K562 (cell line): Measurements from ENCODE around the gene PRSS21. TPM values are rescaled to one million over a fixed set of nuclear protein-coding genes. Genes with fewer than 3 reads are reported as not detected.
A peak's percentile ranks its signal among the peaks of the same experiment; 100 is the strongest.

Experiments used
- ATAC-seq: fragments of 200-7000 bp; cut with Tn5 transposase; 3 replicates; pipeline ENCODE4 v1.9.1; 2020; ENCODE audit warnings: moderate library complexity
- BruUV-seq: library from RNA; stranded (reverse); fragments of 400-500 nt; replicated peaks from 2 replicates; lab custom pipeline; 2021; lab: Mats Ljungman, UMichigan
- CTCF ChIA-PET: fragments of 300-600 bp; formaldehyde crosslinking; extraction: SDS; loops from one replicate; lab custom pipeline; 2021; ENCODE audit warnings: low intra/inter-chr PET ratio; lab: Yijun Ruan, JAX
- POLR2A ChIA-PET: fragments of 300-600, 350-650 bp; sonication (Branson Sonifier 250); formaldehyde crosslinking; extraction: SDS; loops from one replicate; lab custom pipeline; 2021; ENCODE audit warnings: antibody characterized with exemption, inconsistent platforms; lab: Yijun Ruan, JAX
- DNase-seq, 4 experiments: peaks; one replicate each; pipeline versions ENCODE4 v3.0.0 to v3.0.0-alpha.2; 2011 to 2018; ENCODE audit warnings: low spot score in 3 of 4, mixed read lengths in 3 of 4; ENCODE audit errors: extremely low read depth in 1 of 4
- FAIRE-seq: peaks from 2 replicates; lab custom pipeline; 2011; peaks lifted over from hg19 to GRCh38; lab: Jason Lieb, UNC
- H2AFZ ChIP-seq: 2 replicates; pipeline ENCODE4 v1.6.0; 2011; ENCODE audit warnings: low read depth, low read length, control low read depth, inconsistent platforms
- H3K27ac ChIP-seq: fragments of 200-600 bp; 3 replicates; pipeline ENCODE4 v1.8.0; 2011; ENCODE audit warnings: low read depth, mild to moderate bottlenecking, control low read depth, inconsistent platforms, low read length, moderate library complexity, mixed read lengths; ENCODE audit errors: extremely low read depth
- H3K27me3 ChIP-seq, 2 experiments: fragments of 300-600 bp in 1 of 2; 2 replicates in 1 of 2; 3 replicates in 1 of 2; pipeline versions ENCODE4 v1.6.0 to v1.8.0; 2011; ENCODE audit warnings: inconsistent platforms in 2 of 2, low read length in 2 of 2, mild to moderate bottlenecking in 1 of 2, mixed read lengths in 1 of 2, moderate library complexity in 1 of 2; ENCODE audit not compliant: control insufficient read depth in 2 of 2, insufficient read depth in 2 of 2
- H3K36me3 ChIP-seq: fragments of 300-600 bp; 3 replicates; pipeline ENCODE4 v1.8.0; 2011; ENCODE audit warnings: mild to moderate bottlenecking, low read length, inconsistent platforms; ENCODE audit not compliant: control insufficient read depth, insufficient read depth
- H3K4me1 ChIP-seq, 2 experiments: fragments of 200-600 bp in 1 of 2; replicated peaks in 1 of 2; 2 replicates in 1 of 2; 3 replicates in 1 of 2; pipeline versions ENCODE4 v1.5.1 to v1.8.0; 2011; ENCODE audit warnings: inconsistent platforms in 2 of 2, low read length in 2 of 2, mild to moderate bottlenecking in 1 of 2, mixed read lengths in 1 of 2, moderate library complexity in 1 of 2; ENCODE audit not compliant: control insufficient read depth in 2 of 2, insufficient read depth in 2 of 2
- H3K4me2 ChIP-seq: 2 replicates; pipeline ENCODE4 v1.6.1; 2011; ENCODE audit warnings: low read length, control low read depth, inconsistent platforms, mixed read lengths; ENCODE audit not compliant: insufficient read depth
- H3K4me3 ChIP-seq: fragments of 200-600 bp; sonication (generic), shearing (Covaris generic); 2 replicates; pipeline ENCODE4 v1.5.1; 2016; ENCODE audit warnings: control low read depth, inconsistent platforms
- H3K79me2 ChIP-seq: fragments of 200-600 bp; 3 replicates; pipeline ENCODE4 v1.8.0; 2011; ENCODE audit warnings: low read length, inconsistent platforms; ENCODE audit not compliant: control insufficient read depth, insufficient read depth
- H3K9ac ChIP-seq, 2 experiments: 2 replicates each; pipeline versions ENCODE4 v1.6.0 to v1.6.1; 2011; ENCODE audit warnings: low read depth in 2 of 2, low read length in 2 of 2, control low read depth in 1 of 2, inconsistent platforms in 1 of 2, mild to moderate bottlenecking in 1 of 2, mixed read lengths in 1 of 2; ENCODE audit not compliant: insufficient read depth in 1 of 2
- H3K9me1 ChIP-seq: one replicate; pipeline ENCODE4 v1.6.0; 2011; ENCODE audit warnings: inconsistent platforms, mild to moderate bottlenecking, low read length, moderate library complexity; ENCODE audit not compliant: control insufficient read depth, insufficient read depth
- H3K9me3 ChIP-seq: replicated peaks from 2 replicates; pipeline ENCODE4 v1.5.1; 2011; ENCODE audit warnings: low read depth, low read length, inconsistent platforms; ENCODE audit not compliant: control insufficient read depth, insufficient read depth
- H4K20me1 ChIP-seq: replicated peaks from 2 replicates; pipeline ENCODE4 v1.6.1; 2011; ENCODE audit warnings: low read length, inconsistent platforms, mixed read lengths; ENCODE audit not compliant: control insufficient read depth, insufficient read depth
- CREB5 ChIP-seq: fragments of 250-450 bp; sonication (Bioruptor Pico); IDR thresholded peaks from 2 replicates; pipeline ENCODE4 v1.5.0; 2020; ENCODE audit warnings: mild to moderate bottlenecking
- EWSR1 ChIP-seq: fragments of 450-650 bp; IDR thresholded peaks from 2 replicates; pipeline ENCODE4 v1.6.1; 2018; ENCODE audit warnings: borderline replicate concordance, mild to moderate bottlenecking, low read depth, moderate library complexity; ENCODE audit not compliant: partially characterized antibody
- FOXK2 ChIP-seq, 2 experiments: fragments of 450-650 bp; IDR thresholded peaks in 1 of 2; conservative IDR thresholded peaks in 1 of 2; 2 replicates each; pipeline ENCODE4 v1.6.1; 2016; ENCODE audit warnings: low read depth in 2 of 2, mild to moderate bottlenecking in 1 of 2
- HMGN3 ChIP-seq: IDR thresholded peaks from 2 replicates; pipeline ENCODE4 v1.6.1; 2011; ENCODE audit warnings: borderline replicate concordance, low read depth, mild to moderate bottlenecking, mixed read lengths, low read length; ENCODE audit not compliant: insufficient read length; ENCODE audit errors: extremely low read depth
- IRF9 ChIP-seq: fragments of 450-650 bp; IDR thresholded peaks from 2 replicates; pipeline ENCODE4 v1.6.1; 2016; ENCODE audit warnings: missing biosample characterization, missing genetic modification characterization
- KLF13 ChIP-seq: fragments of 450-650 bp; IDR thresholded peaks from 2 replicates; pipeline ENCODE4 v1.6.1; 2016; ENCODE audit warnings: missing genetic modification characterization, low read depth, mild to moderate bottlenecking, missing compliant biosample characterization, moderate library complexity, borderline replicate concordance
- SLC30A9 ChIP-seq: fragments of 250-450 bp; sonication (Bioruptor Pico); IDR thresholded peaks from 2 replicates; pipeline ENCODE4 v1.8.0; 2022; ENCODE audit warnings: mild to moderate bottlenecking, moderate library complexity
- TFAM ChIP-seq: fragments of 250-450 bp; sonication (Bioruptor Pico); conservative IDR thresholded peaks from 2 replicates; pipeline ENCODE4 v1.5.0; 2021; ENCODE audit warnings: mild to moderate bottlenecking, moderate library complexity
- U2AF1 ChIP-seq: fragments of 200-400 bp; formaldehyde crosslinking; optimal IDR thresholded peaks from 2 replicates; pipeline ENCODE3; 2017; ENCODE audit warnings: mild to moderate bottlenecking, low read depth, low read length, moderate library complexity
- ZBTB8A ChIP-seq: fragments of 450-650 bp; IDR thresholded peaks from 2 replicates; pipeline ENCODE4 v1.6.1; 2018; ENCODE audit warnings: mild to moderate bottlenecking, moderate library complexity; ENCODE audit not compliant: partially characterized antibody
- ZNF696 ChIP-seq: fragments of 250-450 bp; sonication (Bioruptor Pico); conservative IDR thresholded peaks from 2 replicates; pipeline ENCODE4 v1.4.0; 2020; ENCODE audit warnings: mild to moderate bottlenecking, moderate library complexity
- WGBS: fragments of 100-300 bp; shearing (Covaris generic); methylation state at CpG from one replicate; pipeline ENCODE4 v1.1.6; 2016; ENCODE audit warnings: low coverage, mixed read lengths; ENCODE audit not compliant: insufficient coverage; ENCODE audit errors: missing lambda C conversion rate; 5-methylcytosine and 5-hydroxymethylcytosine counted together
- in situ Hi-C: fragments of 300-500 bp; cut with MboI; formaldehyde crosslinking; loops from 4 replicates; pipeline ENCODE4 v1.15.0; 2018; ENCODE audit warnings: inconsistent platforms, mixed read lengths
- intact Hi-C: fragments of 100-400 bp; cut with micrococcal nuclease; formaldehyde crosslinking; loops from 2 replicates; pipeline ENCODE4 v1.14.2; 2022
- polyA plus RNA-seq, 8 experiments: library from polyadenylated mRNA; depleted of rRNA in 4 of 8; stranded (reverse) in 5 of 8; unstranded in 3 of 8; fragments of >200 nt; fragmentation: Nextera tagmentation in 2 of 8; fragmentation: Illumina TruSeq in 1 of 8; extraction: Ambion mirVana in 2 of 8; extraction: Trizol in 1 of 8; gene quantifications; 2 replicates each; pipeline versions ENCODE4 v1.2.1 to v1.2.3, GENCODE V29; 2011 to 2014; ENCODE audit warnings: inconsistent platforms in 1 of 8, missing spikeins in 1 of 8
- total RNA-seq, 7 experiments: library from RNA; depleted of rRNA in 6 of 7; stranded (reverse); fragments of >200 nt in 6 of 7; fragmentation: Illumina TruSeq in 2 of 7; extraction: Trizol in 2 of 7; gene quantifications; 2 replicates each; pipeline versions ENCODE4 v1.2.1 to v1.2.3, GENCODE V29; 2011 to 2021; ENCODE audit warnings: low replicate concordance in 1 of 7

Gene PRSS21
- total and polyA plus RNA-seq, 9 of the 15 experiments (the other 6 are each of a cell fraction or from before 2014, with no cell fraction given) = 12.1 to 121 (median 61.3) TPM

GRCh38 chr16:2842340-2843000 is 25.4 kb downstream of the PRSS21 start (continued):
- TF ChIP-seq SLC30A9 (CRISPR knock-in tag) (no peak), FOXK2 (conservative IDR thresholded peaks at IDR 0.05 in 1 of 2, IDR thresholded peaks at IDR 0.05 in 1 of 2; ENCODE audit: low read depth in 2 of 2) (no peak)

- CTCF ChIA-PET = no interaction called here
- H3K4me2 ChIP-seq = no peak overlapping the region
- no peak for TF ChIP-seq EWSR1
- TF ChIP-seq IRF9 (tag) = no peak
- no peak for TF ChIP-seq CREB5
- no peak for TF ChIP-seq TFAM (CRISPR knock-in tag)
- no peak for TF ChIP-seq ZBTB8A
- TF ChIP-seq ZNF696 (CRISPR knock-in tag) = no peak
- no peak for TF ChIP-seq U2AF1
- TF ChIP-seq HMGN3 = no peak
- TF ChIP-seq KLF13 (tag) = no peak
- intact Hi-C loops (no loop called here), in situ Hi-C loops (no loop called here)
- no peak for DNase-seq
- BruUV-seq = no TSS peak
- H3K79me2 ChIP-seq = no peaks in the 10 kb centered on the region
- POLR2A ChIA-PET = interaction anchor here (0.6 kb wide), 1 partner anchor 11 kb away, joined by 3 read pairs; no protein-coding TSS in a partner anchor
- no peak overlapping the region for H3K27ac ChIP-seq
- FAIRE-seq = no peak
- WGBS = 51% methylated on average over 8 of the region's 8 CpGs
- H3K9me1 ChIP-seq = no peaks in the 10 kb centered on the region
- no peaks in the 10 kb centered on the region for H3K9me3 ChIP-seq
- H3K4me3 ChIP-seq = no peak overlapping the region
- 0 out of 4 replicates have a peak overlapping the region, but pooled peaks of 1 of the 2 experiments have one; percentile 48 for H3K9ac ChIP-seq
- H4K20me1 ChIP-seq = no peaks in the 10 kb centered on the region
- no peak overlapping the region for H2AFZ ChIP-seq
- H3K36me3 ChIP-seq = no peaks in the 10 kb centered on the region
- ATAC-seq = no peak
- peaks cover 0 to 8% of the 10 kb centered on the region in 2 experiments; a peak in 1 of 5 replicates for H3K27me3 ChIP-seq
- H3K4me1 ChIP-seq = peaks cover 3 to 32% of the 10 kb centered on the region in 2 experiments; a peak in 3 of 5 replicates
These were observed 26.5 kb downstream of the PRSS21 start for GRCh38 chr16:2843526-2843925.
